ENCODE results near the gene DNAJC1.

- no peak for TF ChIP-seq CTCF (IDR thresholded peaks at IDR 0.05; ENCODE audit: insufficient read depth, low read depth, low read length)
- no peak for TF ChIP-seq EZH2 (IDR thresholded peaks at IDR 0.05; ENCODE audit: insufficient read depth, low read length)
Observed at GRCh38 chr10:22026287-22026686, 22.8 kb upstream of the DNAJC1 start.

All from astrocyte (in vitro differentiated cells and primary cell).